A549 treated with Hydrocortisone at 1 μM for 4 hours (cell line): ENCODE measurements around the gene SLC10A1. TPM values are rescaled to one million over a fixed set of nuclear protein-coding genes. Genes with fewer than 3 reads are reported as not detected.

Experiments used
- total RNA-seq: library from RNA; stranded (reverse); fragments of 200-300 nt; extraction: Qiagen RNA extraction; gene quantifications from 5 replicates; pipeline ENCODE4 v1.2.3, GENCODE V29; 2022

The SLC10A1 gene
- total RNA-seq: not detected in 5 replicates

GRCh38 chr14:69796797-69797500 lies at the start of gene SLC10A1:
SLC10A1 (minus strand) TSS chr14:69797241; CDS start chr14:69797155, 86 bp downstream.

GRCh38 chr14:69766984-69767368 lies 30.1 kb downstream of the SLC10A1 start, which contains the start of gene SRSF5:
SRSF5 (plus strand) TSS chr14:69767142; CDS start chr14:69768157, 1,015 bp downstream.

Other genes with a start within 250 kb of the SLC10A1 start
- 0.02 to 0.06 TPM (median 0.04 TPM) in 4 of 5 replicates, not detected in the other for gene CCDC177, start 222.4 kb downstream of the SLC10A1 start, total RNA-seq
- 6.4 to 8.4 TPM (median 6.9 TPM) in 5 replicates for gene SUSD6, start 185.6 kb downstream of the SLC10A1 start, total RNA-seq
- gene SRSF5, start 30.1 kb downstream of the SLC10A1 start, total RNA-seq: 204 to 332 TPM (median 242 TPM) in 5 replicates
- 15.9 to 22.4 TPM (median 17.8 TPM) in 5 replicates for gene SMOC1, start 82.2 kb upstream of the SLC10A1 start, total RNA-seq